ENCODE data around the gene CCDC85A. TPM values are rescaled to one million over a fixed set of nuclear protein-coding genes. Genes with fewer than 3 reads are reported as not detected.

Gene CCDC85A
- total RNA-seq, 1 experiment from 2014 or later, result 3.0 TPM

GRCh38 chr2:56268856-56269255 is 85.1 kb downstream of the CCDC85A start:
- no TSS peak for BruUV-seq (replicated peaks)
- CTCF ChIA-PET, result no interaction called here
- Mint-ChIP-seq H3K27ac (ENCODE audit: unreplicated experiment) (no peak overlapping the region), H3K9me3 (ENCODE audit: low read depth, unreplicated experiment) (peaks cover 2% of the 10 kb centered on the region), H3K4me1 (ENCODE audit: low read depth, unreplicated experiment) (no peaks in the 10 kb centered on the region), H3K4me3 (ENCODE audit: low read depth, unreplicated experiment) (no peak overlapping the region), H3K27me3 (ENCODE audit: unreplicated experiment) (no peaks in the 10 kb centered on the region), H3K36me3 (ENCODE audit: insufficient read depth, unreplicated experiment) (no peaks in the 10 kb centered on the region)
- intact Hi-C loops (cut with micrococcal nuclease; ENCODE audit: unreplicated experiment), result no loop called here
- TF ChIP-seq CTCF (IDR thresholded peaks at IDR 0.05; ENCODE audit: unreplicated experiment), result no peak
- no peak for DNase-seq

DNA sequence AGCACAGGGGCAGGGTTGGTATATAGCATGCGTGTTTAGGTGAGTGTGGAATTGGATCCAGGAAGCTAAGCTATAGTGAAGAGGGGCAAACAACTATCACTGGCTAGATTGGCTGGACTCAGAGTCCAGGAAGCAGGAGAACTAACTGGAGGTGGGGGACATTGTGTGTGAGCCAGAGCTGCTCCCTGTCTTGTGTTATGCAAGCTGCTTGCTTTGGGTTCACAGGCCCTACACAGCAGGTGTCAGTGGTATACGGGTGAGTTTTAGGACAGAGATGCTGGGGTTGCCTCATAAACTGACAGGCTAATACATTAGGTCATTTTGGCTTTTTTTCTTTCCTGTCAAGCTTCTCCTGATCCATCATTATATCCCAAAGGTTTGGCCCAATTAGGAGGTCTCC is 87.5 kb downstream of the CCDC85A start:
- H3K4me1 Mint-ChIP-seq (ENCODE audit: low read depth, unreplicated experiment), result no peaks in the 10 kb centered on the region
- intact Hi-C loops (cut with micrococcal nuclease; ENCODE audit: unreplicated experiment), result no loop called here
- BruUV-seq (replicated peaks), result no TSS peak
- H3K27me3 Mint-ChIP-seq (ENCODE audit: unreplicated experiment), result no peaks in the 10 kb centered on the region
- no peaks in the 10 kb centered on the region for H3K36me3 Mint-ChIP-seq (ENCODE audit: insufficient read depth, unreplicated experiment)
- H3K9me3 Mint-ChIP-seq (ENCODE audit: low read depth, unreplicated experiment), result no peaks in the 10 kb centered on the region
- no peak overlapping the region for H3K4me3 Mint-ChIP-seq (ENCODE audit: low read depth, unreplicated experiment)
- no peak for TF ChIP-seq CTCF (IDR thresholded peaks at IDR 0.05; ENCODE audit: unreplicated experiment)
- CTCF ChIA-PET, result interaction anchor here (1.2 kb wide), 1 partner anchor 27 kb away, joined by 3 read pairs; no protein-coding TSS in a partner anchor
- DNase-seq, result no peak
- no peak overlapping the region for H3K27ac Mint-ChIP-seq (ENCODE audit: unreplicated experiment)

GRCh38 chr2:56285224-56285623 is 101.4 kb downstream of the CCDC85A start:
- H3K36me3 Mint-ChIP-seq (ENCODE audit: insufficient read depth, unreplicated experiment), result no peaks in the 10 kb centered on the region
- H3K4me3 Mint-ChIP-seq (ENCODE audit: low read depth, unreplicated experiment), result no peak overlapping the region
- intact Hi-C loops (cut with micrococcal nuclease; ENCODE audit: unreplicated experiment), result loop anchor here (5.0 to 10.0 kb wide), 2 partner anchors 237 to 460 kb away; no protein-coding TSS in a partner anchor
- H3K4me1 Mint-ChIP-seq (ENCODE audit: low read depth, unreplicated experiment), result peaks cover 22% of the 10 kb centered on the region
- no peak overlapping the region for H3K27ac Mint-ChIP-seq (ENCODE audit: unreplicated experiment)
- H3K27me3 Mint-ChIP-seq (ENCODE audit: unreplicated experiment), result no peaks in the 10 kb centered on the region
- DNase-seq, result no peak
- H3K9me3 Mint-ChIP-seq (ENCODE audit: low read depth, unreplicated experiment), result no peaks in the 10 kb centered on the region
- TF ChIP-seq CTCF (IDR thresholded peaks at IDR 0.05; ENCODE audit: unreplicated experiment), result no peak
- CTCF ChIA-PET, result interaction anchor here (0.7 kb wide), 1 partner anchor 13 kb away, joined by 3 read pairs; no protein-coding TSS in a partner anchor
- no TSS peak for BruUV-seq (replicated peaks)

GRCh38 chr2:56286936-56287335 is 103.1 kb downstream of the CCDC85A start:
- no peak overlapping the region for H3K4me3 Mint-ChIP-seq (ENCODE audit: low read depth, unreplicated experiment)
- peaks cover 5% of the 10 kb centered on the region for H3K9me3 Mint-ChIP-seq (ENCODE audit: low read depth, unreplicated experiment)
- TF ChIP-seq CTCF (IDR thresholded peaks at IDR 0.05; ENCODE audit: unreplicated experiment), result no peak
- no TSS peak for BruUV-seq (replicated peaks)
- no peak overlapping the region for H3K27ac Mint-ChIP-seq (ENCODE audit: unreplicated experiment)
- CTCF ChIA-PET, result no interaction called here
- intact Hi-C loops (cut with micrococcal nuclease; ENCODE audit: unreplicated experiment), result loop anchor here (5.0 to 10.0 kb wide), 2 partner anchors 235 to 458 kb away; no protein-coding TSS in a partner anchor
- DNase-seq, result no peak
- no peaks in the 10 kb centered on the region for H3K27me3 Mint-ChIP-seq (ENCODE audit: unreplicated experiment)
- H3K4me1 Mint-ChIP-seq (ENCODE audit: low read depth, unreplicated experiment), result peaks cover 23% of the 10 kb centered on the region
- no peaks in the 10 kb centered on the region for H3K36me3 Mint-ChIP-seq (ENCODE audit: insufficient read depth, unreplicated experiment)
